MM.1S (cell line): Measurements from ENCODE around the gene MRPL43.

ENCODE experiments used
- DNase-seq: peaks from one replicate; pipeline ENCODE4 v3.0.0-alpha.2; 2015
- H2AFZ ChIP-seq: fragments of 300-600 bp; sonication (generic); 2 replicates; pipeline ENCODE4 v1.6.0; 2016; ENCODE audit warnings: antibody characterized with exemption, low read length
- H3F3A ChIP-seq: fragments of 300-600 bp; sonication (generic); 2 replicates; pipeline ENCODE4 v1.6.1; 2016; ENCODE audit warnings: mild to moderate bottlenecking, antibody characterized with exemption, low read length, moderate library complexity, mixed read lengths; ENCODE audit not compliant: insufficient read depth
- H3K27ac ChIP-seq: fragments of 300-600 bp; sonication (generic); 2 replicates; pipeline ENCODE4 v1.5.1; 2016; ENCODE audit warnings: mild to moderate bottlenecking, low read length
- H3K27me3 ChIP-seq: fragments of 300-600 bp; sonication (generic); replicated peaks from 2 replicates; pipeline ENCODE4 v1.6.0; 2016; ENCODE audit warnings: low read length; ENCODE audit not compliant: insufficient read depth
- H3K36me3 ChIP-seq: fragments of 300-600 bp; sonication (generic); replicated peaks from 2 replicates; pipeline ENCODE4 v1.6.1; 2016; ENCODE audit warnings: mild to moderate bottlenecking, low read length, mixed read lengths; ENCODE audit not compliant: insufficient read depth
- H3K4me1 ChIP-seq: fragments of 300-600 bp; sonication (generic); 2 replicates; pipeline ENCODE4 v1.6.1; 2016; ENCODE audit warnings: low read length, mixed read lengths
- H3K4me2 ChIP-seq: fragments of 300-600 bp; sonication (generic); 2 replicates; pipeline ENCODE4 v1.6.0; 2016; ENCODE audit warnings: low read depth, low read length
- H3K4me3 ChIP-seq: fragments of 300-600 bp; sonication (generic); 2 replicates; pipeline ENCODE4 v1.5.1; 2016; ENCODE audit warnings: low read length, mixed read lengths
- H3K79me2 ChIP-seq: fragments of 300-600 bp; sonication (generic); 2 replicates; pipeline ENCODE4 v1.6.1; 2016; ENCODE audit warnings: mixed run types, low read length, mixed read lengths
- H3K9ac ChIP-seq: fragments of 300-600 bp; sonication (generic); 2 replicates; pipeline ENCODE4 v1.6.1; 2016; ENCODE audit warnings: low read length, mixed read lengths
- H3K9me2 ChIP-seq: fragments of 300-600 bp; sonication (generic); replicated peaks from 2 replicates; pipeline ENCODE4 v1.6.1; 2016; ENCODE audit warnings: mild to moderate bottlenecking, low read length, mixed read lengths; ENCODE audit not compliant: insufficient read depth
- H3K9me3 ChIP-seq: fragments of 300-600 bp; sonication (generic); replicated peaks from 2 replicates; pipeline ENCODE4 v1.6.1; 2016; ENCODE audit warnings: mild to moderate bottlenecking, low read length, mixed read lengths; ENCODE audit not compliant: insufficient read depth
- H4K20me1 ChIP-seq: fragments of 300-600 bp; sonication (generic); 2 replicates; pipeline ENCODE4 v1.6.1; 2016; ENCODE audit warnings: mild to moderate bottlenecking, low read length, moderate library complexity, mixed read lengths; ENCODE audit not compliant: insufficient read depth
- CTCF ChIP-seq: fragments of 300-600 bp; sonication (generic); IDR thresholded peaks from 2 replicates; pipeline ENCODE4 v1.5.1; 2016; ENCODE audit warnings: antibody characterized with exemption, low read length, mixed read lengths
- EZH2 ChIP-seq: fragments of 300-600 bp; sonication (generic); optimal IDR thresholded peaks from 2 replicates; pipeline ENCODE3; 2017; ENCODE audit warnings: low read depth, mild to moderate bottlenecking, antibody characterized with exemption, low read length, mixed read lengths
- EZH2phosphoT487 ChIP-seq: fragments of 300-600 bp; sonication (generic); IDR thresholded peaks from 2 replicates; pipeline ENCODE4 v1.6.1; 2018; ENCODE audit warnings: antibody characterized with exemption, low read length

The MRPL43 gene

DNA sequence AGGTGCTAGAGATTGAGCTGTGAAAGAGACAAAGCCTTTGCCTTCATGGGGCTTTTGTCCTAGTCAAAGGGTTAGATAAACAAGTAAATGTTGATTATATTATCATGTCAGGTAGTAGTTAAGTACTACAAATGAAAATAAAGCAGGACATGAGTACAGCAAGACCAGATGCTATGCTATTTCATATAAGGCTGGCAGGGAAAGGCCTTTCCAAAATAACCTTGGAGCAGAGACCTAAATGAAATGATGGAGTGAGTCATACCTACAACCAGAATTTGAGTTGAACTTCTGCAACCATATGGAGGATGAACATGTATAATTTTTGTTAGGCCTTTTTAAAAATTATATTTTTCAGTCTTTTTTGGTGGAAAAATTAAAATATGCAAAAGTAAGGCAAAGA lies 41.5 kb downstream of the MRPL43 start:
- Histone ChIP-seq H3K9me3 (no peaks in the 10 kb centered on the region), H4K20me1 (no peaks in the 10 kb centered on the region), H3K4me3 (no peak overlapping the region), H3K27me3 (no peaks in the 10 kb centered on the region), H3K9me2 (no peaks in the 10 kb centered on the region), H3K4me1 (no peaks in the 10 kb centered on the region), H3K4me2 (no peak overlapping the region), H3K36me3 (no peaks in the 10 kb centered on the region; the same call in 1 of the 2 replicates), H3F3A (no peaks in the 10 kb centered on the region), H3K27ac (no peak overlapping the region), H2AFZ (no peak overlapping the region), H3K9ac (no peak overlapping the region), H3K79me2 (no peaks in the 10 kb centered on the region)
- TF ChIP-seq EZH2phosphoT487 (no peak), EZH2 (no peak), CTCF (no peak)
- no peak for DNase-seq

GRCh38 chr10:100943508-100943907 lies 43.8 kb downstream of the MRPL43 start:
- Histone ChIP-seq H2AFZ (no peak overlapping the region), H3K4me2 (no peak overlapping the region), H3K27ac (no peak overlapping the region), H4K20me1 (no peaks in the 10 kb centered on the region), H3K36me3 (no peaks in the 10 kb centered on the region; the same call in 1 of the 2 replicates), H3K4me3 (no peak overlapping the region), H3K9me2 (no peaks in the 10 kb centered on the region), H3K79me2 (no peaks in the 10 kb centered on the region), H3K27me3 (no peaks in the 10 kb centered on the region), H3F3A (no peaks in the 10 kb centered on the region), H3K9me3 (no peaks in the 10 kb centered on the region), H3K4me1 (no peaks in the 10 kb centered on the region), H3K9ac (no peak overlapping the region)
- no peak for TF ChIP-seq EZH2
- TF ChIP-seq EZH2phosphoT487 = no peak
- TF ChIP-seq CTCF = no peak
- no peak for DNase-seq

- H3K4me2 ChIP-seq = no peak overlapping the region
Measured at GRCh38 chr10:100942229-100942628, 45.1 kb downstream of the MRPL43 start.

More at GRCh38 chr10:100942229-100942628, 45.1 kb downstream of the MRPL43 start:
- Histone ChIP-seq H3K4me1 (no peaks in the 10 kb centered on the region), H3K9me2 (no peaks in the 10 kb centered on the region), H3K27me3 (no peaks in the 10 kb centered on the region), H3F3A (no peaks in the 10 kb centered on the region), H3K4me3 (no peak overlapping the region), H3K27ac (no peak overlapping the region), H3K79me2 (no peaks in the 10 kb centered on the region), H3K9ac (no peak overlapping the region), H3K36me3 (no peaks in the 10 kb centered on the region; the same call in 1 of the 2 replicates), H3K9me3 (no peaks in the 10 kb centered on the region), H2AFZ (no peak overlapping the region), H4K20me1 (no peaks in the 10 kb centered on the region)
- DNase-seq = no peak
- TF ChIP-seq CTCF (no peak), EZH2phosphoT487 (no peak), EZH2 (no peak)
